ENCODE data around the gene UNK. TPM values are rescaled to one million over a fixed set of nuclear protein-coding genes. Genes with fewer than 3 reads are reported as not detected.

The UNK gene
- total and polyA plus RNA-seq, 7 donors = 12.7 to 29.6 (median 23.5) TPM

- Histone ChIP-seq H3K27me3 (no peaks in the 10 kb centered on the region), H3K4me3 (no peak overlapping the region), H3K4me1 (peaks cover 0 to 49% (median 35%) of the 10 kb centered on the region in 4 donors), H3K36me3 (peaks cover 8 to 11% (median 9%) of the 10 kb centered on the region in 4 donors), H3K27ac (peak overlapping the region; percentile 95 to 99 (median 97)), H3K9me3 (no peaks in the 10 kb centered on the region)
- no peak for TF ChIP-seq POLR2AphosphoS5 (IDR thresholded peaks at IDR 0.05)
- peak in 3 of 4 experiments; percentile 62 to 84 (median 73) for TF ChIP-seq CTCF (IDR thresholded peaks at IDR 0.05)
- no peak for TF ChIP-seq POLR2A (IDR thresholded peaks at IDR 0.05)
- TF ChIP-seq EP300 (IDR thresholded peaks at IDR 0.05) = no peak
- 3% methylated on average over 6 of the region's 6 CpGs for WGBS, 2 donors
- DNase-seq = no peak
- intact Hi-C loops (cut with DNase I) = loop anchor here (5.0 kb wide), 1 partner anchor 94 kb away; the partner anchor contains the start of gene TRIM47
Measured at GRCh38 chr17:75783069-75783783, 1.4 kb upstream of the UNK start.

GRCh38 chr17:75783803-75784472 lies 668 bp upstream of the UNK start:
- TF ChIP-seq POLR2AphosphoS5 (IDR thresholded peaks at IDR 0.05) (no peak), POLR2A (IDR thresholded peaks at IDR 0.05) (no peak), CTCF (IDR thresholded peaks at IDR 0.05) (no peak), EP300 (IDR thresholded peaks at IDR 0.05) (no peak)
- intact Hi-C loops (cut with DNase I) = loop anchor here (2.0 to 5.0 kb wide), 2 partner anchors 71 to 93 kb away; partner anchors contain the start of genes TRIM47 and WBP2
- Histone ChIP-seq H3K36me3 (peaks cover 2 to 4% (median 3%) of the 10 kb centered on the region in 4 donors), H3K4me1 (peaks cover 0 to 49% (median 33%) of the 10 kb centered on the region in 4 donors), H3K27me3 (no peaks in the 10 kb centered on the region), H3K9me3 (no peaks in the 10 kb centered on the region), H3K27ac (peak overlapping the region; percentile 95 to 99 (median 97)), H3K4me3 (peak overlapping the region; percentile 20 to 80 (median 74))
- peak; percentile 75 for DNase-seq
- WGBS, 2 donors = 62 to 66% methylated on average over 20 of the region's 20 CpGs

- Histone ChIP-seq H3K4me3 (peak overlapping the region; percentile 74 to 85 (median 78)), H3K9me3 (no peaks in the 10 kb centered on the region), H3K27me3 (no peaks in the 10 kb centered on the region), H3K4me1 (peaks cover 0 to 46% (median 33%) of the 10 kb centered on the region in 4 donors), H3K36me3 (no peaks in the 10 kb centered on the region), H3K27ac (peak overlapping the region; percentile 95 to 99 (median 97))
- WGBS, 2 donors = 15 to 32% methylated on average over 43 of the region's 43 CpGs
- TF ChIP-seq POLR2A (IDR thresholded peaks at IDR 0.05) (peak; percentile 67 to 81), CTCF (IDR thresholded peaks at IDR 0.05) (no peak), POLR2AphosphoS5 (IDR thresholded peaks at IDR 0.05) (peak; percentile 92 to 96 (median 94)), EP300 (IDR thresholded peaks at IDR 0.05) (peak; percentile 93 to 99 (median 98))
- DNase-seq = peak; percentile 96
- intact Hi-C loops (cut with DNase I) = loop anchor here (1.0 to 2.0 kb wide), 2 partner anchors 42 to 70 kb away; partner anchors contain the start of gene WBP2
Measured at GRCh38 chr17:75785016-75785890, 647 bp downstream of the UNK start.

- no peak for DNase-seq
- Histone ChIP-seq H3K9me3 (no peaks in the 10 kb centered on the region), H3K4me1 (peaks cover 0 to 17% (median 11%) of the 10 kb centered on the region in 4 donors), H3K36me3 (peaks cover 0 to 15% (median 0%) of the 10 kb centered on the region in 4 donors), H3K4me3 (no peak overlapping the region), H3K27ac (no peak overlapping the region), H3K27me3 (no peaks in the 10 kb centered on the region)
- no peak for TF ChIP-seq POLR2A (IDR thresholded peaks at IDR 0.05)
- 86 to 90% methylated on average over 6 of the region's 6 CpGs for WGBS, 2 donors
- intact Hi-C loops (cut with DNase I) = no loop called here
Measured at GRCh38 chr17:75791254-75791653, 6.6 kb downstream of the UNK start.

Measured in sigmoid colon (tissue), 7 donors.